HL-60 (cell line): ENCODE results near the gene PTPRR.

Source experiments
- DNase-seq, 2 experiments: peaks; one replicate each; pipeline ENCODE4 v3.0.0-alpha.2; 2010 to 2020; ENCODE audit warnings: low read depth in 1 of 2, low spot score in 1 of 2
- H3K27ac ChIP-seq: fragments of 250-450 bp; sonication (Bioruptor Pico); replicated peaks from 2 replicates; pipeline ENCODE4 v1.5.1; 2020; ENCODE audit warnings: mild to moderate bottlenecking, moderate library complexity
- H3K27me3 ChIP-seq: fragments of 250-450 bp; sonication (Bioruptor Pico); 2 replicates; pipeline ENCODE4 v1.5.1; 2021; ENCODE audit warnings: mild to moderate bottlenecking, moderate library complexity; ENCODE audit not compliant: insufficient read depth, poor library complexity, severe bottlenecking
- H3K4me3 ChIP-seq: replicated peaks from 2 replicates; pipeline ENCODE4 v1.5.1; 2011; ENCODE audit warnings: mild to moderate bottlenecking, control low read depth, low read length; ENCODE audit not compliant: insufficient read depth
- GABPA ChIP-seq: IDR thresholded peaks from 2 replicates; pipeline ENCODE4 v1.6.1; 2012; ENCODE audit warnings: low read depth
- POLR2AphosphoS5 ChIP-seq: IDR thresholded peaks from 2 replicates; pipeline ENCODE4 v1.6.1; 2012; ENCODE audit warnings: low read depth
- SPI1 ChIP-seq: IDR thresholded peaks from 2 replicates; pipeline ENCODE4 v1.6.1; 2012; ENCODE audit warnings: low read depth, mild to moderate bottlenecking, borderline replicate concordance
- TF ChIP-seq, protein P1 (sequence below): IDR thresholded peaks from one replicate; pipeline ENCODE4 v1.5.1; 2011; ENCODE audit warnings: low read length, control low read depth, inconsistent platforms; ENCODE audit not compliant: insufficient read depth
- TF ChIP-seq, protein P2 (sequence below): IDR thresholded peaks from 2 replicates; pipeline ENCODE4 v1.6.1; 2012; ENCODE audit warnings: low read depth; ENCODE audit not compliant: insufficient replicate concordance

PTPRR gene

DNA sequence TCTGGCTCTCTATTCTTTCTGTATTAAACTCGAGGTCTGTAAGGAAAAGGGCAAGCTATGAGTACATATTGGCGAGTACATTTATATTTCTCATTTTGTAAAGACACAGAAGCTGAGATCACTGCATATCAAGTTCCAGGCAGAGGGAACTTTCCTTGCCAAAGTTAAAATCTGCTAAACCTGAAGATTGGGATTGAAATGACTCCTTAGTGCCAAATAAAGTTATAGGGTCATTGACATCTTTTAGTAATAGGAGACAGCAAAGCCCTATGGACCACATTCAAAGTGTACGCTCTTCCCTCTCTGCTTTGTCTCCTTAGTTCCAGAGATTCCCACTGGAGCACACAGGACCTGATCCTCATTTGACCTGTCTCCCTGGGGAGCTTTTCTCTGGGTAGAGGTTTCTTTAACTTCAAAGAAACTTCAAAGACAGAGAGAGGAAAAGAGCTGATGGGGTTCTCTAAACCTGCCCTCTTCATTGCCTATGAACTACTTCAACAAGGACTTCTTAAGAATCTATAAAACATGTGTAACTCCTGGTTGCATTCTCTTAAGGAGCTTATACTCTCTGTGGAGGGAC lies 42.6 kb upstream of the PTPRR start:
- Histone ChIP-seq H3K27ac (no peak overlapping the region), H3K4me3 (no peak overlapping the region), H3K27me3 (no peaks in the 10 kb centered on the region)
- DNase-seq, result no peak
- TF ChIP-seq GABPA, result no peak
- TF ChIP-seq, protein P1, sequence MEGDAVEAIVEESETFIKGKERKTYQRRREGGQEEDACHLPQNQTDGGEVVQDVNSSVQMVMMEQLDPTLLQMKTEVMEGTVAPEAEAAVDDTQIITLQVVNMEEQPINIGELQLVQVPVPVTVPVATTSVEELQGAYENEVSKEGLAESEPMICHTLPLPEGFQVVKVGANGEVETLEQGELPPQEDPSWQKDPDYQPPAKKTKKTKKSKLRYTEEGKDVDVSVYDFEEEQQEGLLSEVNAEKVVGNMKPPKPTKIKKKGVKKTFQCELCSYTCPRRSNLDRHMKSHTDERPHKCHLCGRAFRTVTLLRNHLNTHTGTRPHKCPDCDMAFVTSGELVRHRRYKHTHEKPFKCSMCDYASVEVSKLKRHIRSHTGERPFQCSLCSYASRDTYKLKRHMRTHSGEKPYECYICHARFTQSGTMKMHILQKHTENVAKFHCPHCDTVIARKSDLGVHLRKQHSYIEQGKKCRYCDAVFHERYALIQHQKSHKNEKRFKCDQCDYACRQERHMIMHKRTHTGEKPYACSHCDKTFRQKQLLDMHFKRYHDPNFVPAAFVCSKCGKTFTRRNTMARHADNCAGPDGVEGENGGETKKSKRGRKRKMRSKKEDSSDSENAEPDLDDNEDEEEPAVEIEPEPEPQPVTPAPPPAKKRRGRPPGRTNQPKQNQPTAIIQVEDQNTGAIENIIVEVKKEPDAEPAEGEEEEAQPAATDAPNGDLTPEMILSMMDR, result no peak
- TF ChIP-seq, protein P2, sequence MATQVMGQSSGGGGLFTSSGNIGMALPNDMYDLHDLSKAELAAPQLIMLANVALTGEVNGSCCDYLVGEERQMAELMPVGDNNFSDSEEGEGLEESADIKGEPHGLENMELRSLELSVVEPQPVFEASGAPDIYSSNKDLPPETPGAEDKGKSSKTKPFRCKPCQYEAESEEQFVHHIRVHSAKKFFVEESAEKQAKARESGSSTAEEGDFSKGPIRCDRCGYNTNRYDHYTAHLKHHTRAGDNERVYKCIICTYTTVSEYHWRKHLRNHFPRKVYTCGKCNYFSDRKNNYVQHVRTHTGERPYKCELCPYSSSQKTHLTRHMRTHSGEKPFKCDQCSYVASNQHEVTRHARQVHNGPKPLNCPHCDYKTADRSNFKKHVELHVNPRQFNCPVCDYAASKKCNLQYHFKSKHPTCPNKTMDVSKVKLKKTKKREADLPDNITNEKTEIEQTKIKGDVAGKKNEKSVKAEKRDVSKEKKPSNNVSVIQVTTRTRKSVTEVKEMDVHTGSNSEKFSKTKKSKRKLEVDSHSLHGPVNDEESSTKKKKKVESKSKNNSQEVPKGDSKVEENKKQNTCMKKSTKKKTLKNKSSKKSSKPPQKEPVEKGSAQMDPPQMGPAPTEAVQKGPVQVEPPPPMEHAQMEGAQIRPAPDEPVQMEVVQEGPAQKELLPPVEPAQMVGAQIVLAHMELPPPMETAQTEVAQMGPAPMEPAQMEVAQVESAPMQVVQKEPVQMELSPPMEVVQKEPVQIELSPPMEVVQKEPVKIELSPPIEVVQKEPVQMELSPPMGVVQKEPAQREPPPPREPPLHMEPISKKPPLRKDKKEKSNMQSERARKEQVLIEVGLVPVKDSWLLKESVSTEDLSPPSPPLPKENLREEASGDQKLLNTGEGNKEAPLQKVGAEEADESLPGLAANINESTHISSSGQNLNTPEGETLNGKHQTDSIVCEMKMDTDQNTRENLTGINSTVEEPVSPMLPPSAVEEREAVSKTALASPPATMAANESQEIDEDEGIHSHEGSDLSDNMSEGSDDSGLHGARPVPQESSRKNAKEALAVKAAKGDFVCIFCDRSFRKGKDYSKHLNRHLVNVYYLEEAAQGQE, result no peak
- no peak for TF ChIP-seq SPI1
- TF ChIP-seq POLR2AphosphoS5, result no peak

DNA sequence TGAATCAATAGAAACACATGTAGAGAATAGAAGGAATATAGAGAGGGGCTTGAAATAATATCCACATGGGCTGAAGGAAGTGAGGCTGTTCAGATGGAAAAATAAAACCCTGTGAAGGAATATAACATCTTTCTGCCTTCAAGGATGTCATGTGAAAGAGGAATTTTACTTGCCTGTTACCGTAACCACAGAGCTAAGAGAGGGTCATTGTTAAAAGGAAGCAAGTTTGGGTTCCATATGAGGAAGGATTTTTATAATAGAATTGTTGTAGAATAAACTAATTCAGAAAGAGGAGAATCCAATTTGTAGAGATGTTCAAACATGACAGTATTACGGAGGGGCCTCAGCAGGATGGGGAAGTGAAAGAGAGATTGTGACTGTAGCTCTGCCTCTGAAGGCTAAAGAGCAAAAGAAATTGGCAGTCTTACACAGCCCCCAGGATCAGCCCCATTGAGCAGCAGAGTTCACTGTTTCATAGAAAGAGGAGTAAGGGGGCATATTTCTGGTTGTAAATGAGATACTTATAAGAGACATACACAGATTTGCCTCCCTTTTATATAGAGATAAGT lies 41.8 kb upstream of the PTPRR start:
- Histone ChIP-seq H3K27me3 (no peaks in the 10 kb centered on the region), H3K4me3 (no peak overlapping the region), H3K27ac (no peak overlapping the region)
- TF ChIP-seq GABPA (no peak), SPI1 (no peak), POLR2AphosphoS5 (no peak)
- TF ChIP-seq, protein P1, result no peak
- TF ChIP-seq, protein P2, result no peak
- no peak for DNase-seq

DNA sequence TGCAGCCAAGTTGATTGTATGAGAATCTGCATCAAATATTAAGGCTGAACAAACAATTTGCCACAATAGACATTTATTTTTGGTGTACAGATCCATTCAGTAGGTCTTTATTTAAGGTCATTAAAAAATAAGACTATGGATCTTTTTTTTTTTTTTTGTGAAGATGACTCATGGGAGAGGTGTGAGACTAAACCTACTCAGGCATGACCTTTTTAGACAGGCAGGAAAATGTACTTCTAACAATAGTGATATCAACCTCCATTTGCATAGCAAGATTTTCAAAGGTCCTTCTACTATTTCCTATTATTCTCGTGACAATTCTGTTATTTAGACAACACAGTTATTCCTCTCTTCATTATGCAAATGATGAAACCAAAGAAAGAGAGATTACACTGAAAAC lies 39.9 kb upstream of the PTPRR start:
- Histone ChIP-seq H3K27me3 (no peaks in the 10 kb centered on the region), H3K4me3 (no peak overlapping the region), H3K27ac (no peak overlapping the region)
- DNase-seq, result no peak
- TF ChIP-seq POLR2AphosphoS5 (no peak), SPI1 (no peak), GABPA (no peak)
- TF ChIP-seq, protein P1, result no peak
- TF ChIP-seq, protein P2, result no peak
